ENCODE data around the gene ATMIN. TPM values are rescaled to one million over a fixed set of nuclear protein-coding genes. Genes with fewer than 3 reads are reported as not detected.

Gene ATMIN
- polyA plus RNA-seq, 1 of the 3 experiments (the other 2 are of a cell fraction): 15.3 TPM

GRCh38 chr16:80991792-80992430 is 43.7 kb upstream of the ATMIN start:
- TF ChIP-seq MXI1 (IDR thresholded peaks at IDR 0.05; ENCODE audit: low read depth, low read length) (no peak), YY1 (IDR thresholded peaks at IDR 0.05; ENCODE audit: low read depth) (no peak), CHD2 (IDR thresholded peaks at IDR 0.05; ENCODE audit: low read length, partially characterized antibody) (no peak), FOXM1 (IDR thresholded peaks at IDR 0.05; ENCODE audit: low read depth) (no peak), RCOR1 (IDR thresholded peaks at IDR 0.05; ENCODE audit: low read length) (no peak), ELF1 (IDR thresholded peaks at IDR 0.05) (no peak), GABPA (IDR thresholded peaks at IDR 0.05; ENCODE audit: low read depth) (no peak), MEF2A (IDR thresholded peaks at IDR 0.05; ENCODE audit: borderline replicate concordance, low read depth) (no peak), SMC3 (IDR thresholded peaks at IDR 0.05; ENCODE audit: low read depth, low read length) (no peak)
- TF ChIP-seq, protein P1, sequence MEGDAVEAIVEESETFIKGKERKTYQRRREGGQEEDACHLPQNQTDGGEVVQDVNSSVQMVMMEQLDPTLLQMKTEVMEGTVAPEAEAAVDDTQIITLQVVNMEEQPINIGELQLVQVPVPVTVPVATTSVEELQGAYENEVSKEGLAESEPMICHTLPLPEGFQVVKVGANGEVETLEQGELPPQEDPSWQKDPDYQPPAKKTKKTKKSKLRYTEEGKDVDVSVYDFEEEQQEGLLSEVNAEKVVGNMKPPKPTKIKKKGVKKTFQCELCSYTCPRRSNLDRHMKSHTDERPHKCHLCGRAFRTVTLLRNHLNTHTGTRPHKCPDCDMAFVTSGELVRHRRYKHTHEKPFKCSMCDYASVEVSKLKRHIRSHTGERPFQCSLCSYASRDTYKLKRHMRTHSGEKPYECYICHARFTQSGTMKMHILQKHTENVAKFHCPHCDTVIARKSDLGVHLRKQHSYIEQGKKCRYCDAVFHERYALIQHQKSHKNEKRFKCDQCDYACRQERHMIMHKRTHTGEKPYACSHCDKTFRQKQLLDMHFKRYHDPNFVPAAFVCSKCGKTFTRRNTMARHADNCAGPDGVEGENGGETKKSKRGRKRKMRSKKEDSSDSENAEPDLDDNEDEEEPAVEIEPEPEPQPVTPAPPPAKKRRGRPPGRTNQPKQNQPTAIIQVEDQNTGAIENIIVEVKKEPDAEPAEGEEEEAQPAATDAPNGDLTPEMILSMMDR (IDR thresholded peaks at IDR 0.05): no peak
- H3K9me2 ChIP-seq: no peaks in the 10 kb centered on the region
- H3K4me2 ChIP-seq: 0 out of 2 replicates have a peak overlapping the region, but pooled peaks have one; percentile 74
- no peaks in the 10 kb centered on the region for H3K27me3 ChIP-seq (ENCODE audit: insufficient read depth)
- no peak overlapping the region for H3K9ac ChIP-seq
- POLR2A ChIA-PET: no interaction called here
- CTCF ChIA-PET: interaction anchor here (3.4 kb wide), 1 partner anchor 12 kb away, joined by 46 read pairs; no protein-coding TSS in a partner anchor
- H3K4me3 ChIP-seq (ENCODE audit: low read depth in 2 of 2, low read length in 1 of 2): no peak overlapping the region
- H3K27ac ChIP-seq (ENCODE audit: low read depth in 2 of 2, low read length in 1 of 2): peak overlapping the region in 1 of 2 experiments; percentile 84; a peak in 2 of 4 replicates
- no peaks in the 10 kb centered on the region for H4K20me1 ChIP-seq (ENCODE audit: insufficient read depth)
- peaks cover 27% of the 10 kb centered on the region for H3F3A ChIP-seq (replicated peaks; ENCODE audit: insufficient read depth)
- H3K79me2 ChIP-seq (ENCODE audit: insufficient read depth): peaks cover 91% of the 10 kb centered on the region
- WGBS (ENCODE audit: low lambda C conversion rate): 64% methylated on average over 6 of the region's 6 CpGs
- no peak overlapping the region for H2AFZ ChIP-seq (ENCODE audit: low read depth)
- DNase-seq: no peak
- no peaks in the 10 kb centered on the region for H3K9me3 ChIP-seq
- peaks cover 0 to 13% of the 10 kb centered on the region in 2 experiments; a peak in 3 of 4 replicates for H3K4me1 ChIP-seq (ENCODE audit: control insufficient read depth in 1 of 2, insufficient read depth in 2 of 2, low read depth in 1 of 2, low read length in 1 of 2)
- peaks cover 0 to 5% of the 10 kb centered on the region in 2 experiments for H3K36me3 ChIP-seq (replicated peaks in 1 of 2; ENCODE audit: control insufficient read depth in 1 of 2, insufficient read depth in 2 of 2, low read length in 1 of 2)

DNA sequence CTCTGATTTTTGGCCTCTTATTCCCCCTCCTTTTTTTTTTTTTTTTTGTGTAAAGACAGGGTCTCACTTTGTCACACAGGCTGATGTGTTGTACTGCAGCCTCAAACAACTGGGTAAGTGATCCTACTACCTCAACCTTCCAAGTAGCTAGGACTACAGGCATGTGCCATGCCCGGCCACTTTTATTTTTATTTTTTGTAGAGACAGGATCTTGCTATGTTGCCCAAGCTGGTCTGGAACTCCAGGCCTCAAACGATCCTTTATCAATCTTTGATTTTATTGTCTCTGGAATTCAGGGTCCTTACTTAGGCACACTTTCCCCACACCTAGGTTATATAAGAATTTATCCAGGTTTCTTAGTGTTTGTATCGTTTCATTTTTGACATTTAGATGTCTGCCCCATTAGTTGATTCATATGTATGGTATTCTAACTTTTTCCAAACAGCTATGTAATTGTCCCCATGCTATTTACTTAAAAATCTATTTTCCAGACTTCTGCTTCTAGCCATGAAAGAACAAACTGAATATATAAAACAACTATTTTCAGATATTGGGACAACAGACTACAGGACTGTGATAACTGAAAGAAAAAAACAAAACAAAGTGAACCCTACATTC is 42.9 kb upstream of the ATMIN start:
- peaks cover 0 to 17% of the 10 kb centered on the region in 2 experiments; a peak in 3 of 4 replicates for H3K4me1 ChIP-seq (ENCODE audit: control insufficient read depth in 1 of 2, insufficient read depth in 2 of 2, low read depth in 1 of 2, low read length in 1 of 2)
- peak overlapping the region; percentile 74 for H3K4me2 ChIP-seq
- ChIA-PET CTCF (interaction anchor here (1.1 to 3.4 kb wide), 2 partner anchors 11 to 43 kb away, joined by 4 to 46 read pairs; partner anchors contain the start of gene ATMIN), POLR2A (no interaction called here)
- peaks cover 27% of the 10 kb centered on the region for H3F3A ChIP-seq (replicated peaks; ENCODE audit: insufficient read depth)
- no peak overlapping the region for H2AFZ ChIP-seq (ENCODE audit: low read depth)
- H3K27ac ChIP-seq (ENCODE audit: low read depth in 2 of 2, low read length in 1 of 2): peak overlapping the region; percentile 60 to 84; a peak in 3 of 4 replicates
- peaks cover 94% of the 10 kb centered on the region for H3K79me2 ChIP-seq (ENCODE audit: insufficient read depth)
- H3K9ac ChIP-seq: peak overlapping the region; percentile 64; the same call in 1 of the 2 replicates
- peaks cover 0 to 5% of the 10 kb centered on the region in 2 experiments for H3K36me3 ChIP-seq (replicated peaks in 1 of 2; ENCODE audit: control insufficient read depth in 1 of 2, insufficient read depth in 2 of 2, low read length in 1 of 2)
- DNase-seq: no peak
- no peaks in the 10 kb centered on the region for H3K27me3 ChIP-seq (ENCODE audit: insufficient read depth)
- no peaks in the 10 kb centered on the region for H3K9me2 ChIP-seq
- no peak for TF ChIP-seq MXI1 (IDR thresholded peaks at IDR 0.05; ENCODE audit: low read depth, low read length)
- no peak for TF ChIP-seq FOXM1 (IDR thresholded peaks at IDR 0.05; ENCODE audit: low read depth)
- no peak for TF ChIP-seq IRF3 (IDR thresholded peaks at IDR 0.05; ENCODE audit: low read depth, low read length)
- no peak for TF ChIP-seq TAF1 (IDR thresholded peaks at IDR 0.05; ENCODE audit: borderline replicate concordance, low read depth, low read length)
- TF ChIP-seq, protein P2, sequence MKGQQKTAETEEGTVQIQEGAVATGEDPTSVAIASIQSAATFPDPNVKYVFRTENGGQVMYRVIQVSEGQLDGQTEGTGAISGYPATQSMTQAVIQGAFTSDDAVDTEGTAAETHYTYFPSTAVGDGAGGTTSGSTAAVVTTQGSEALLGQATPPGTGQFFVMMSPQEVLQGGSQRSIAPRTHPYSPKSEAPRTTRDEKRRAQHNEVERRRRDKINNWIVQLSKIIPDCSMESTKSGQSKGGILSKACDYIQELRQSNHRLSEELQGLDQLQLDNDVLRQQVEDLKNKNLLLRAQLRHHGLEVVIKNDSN (IDR thresholded peaks at IDR 0.05; ENCODE audit: borderline replicate concordance, low read depth): no peak
- TF ChIP-seq POLR2AphosphoS5 (IDR thresholded peaks at IDR 0.05; ENCODE audit: low read depth, low read length): no peak
- no peak for TF ChIP-seq MEF2A (IDR thresholded peaks at IDR 0.05; ENCODE audit: borderline replicate concordance, low read depth)
- TF ChIP-seq TCF12 (IDR thresholded peaks at IDR 0.05): no peak
- no peak for TF ChIP-seq TEAD4 (IDR thresholded peaks at IDR 0.05; ENCODE audit: borderline replicate concordance, insufficient read depth)
- no peak for TF ChIP-seq EZH2phosphoT487 (IDR thresholded peaks at IDR 0.05; ENCODE audit: borderline replicate concordance, low read depth)
- no peak for TF ChIP-seq RCOR1 (IDR thresholded peaks at IDR 0.05; ENCODE audit: low read length)
- TF ChIP-seq USF2 (IDR thresholded peaks at IDR 0.05; ENCODE audit: borderline replicate concordance, low read depth, low read length): no peak
- no peak for TF ChIP-seq FOSL2 (IDR thresholded peaks at IDR 0.05; ENCODE audit: borderline replicate concordance, low read depth)
- no peak for TF ChIP-seq CHD2 (IDR thresholded peaks at IDR 0.05; ENCODE audit: low read length, partially characterized antibody)
- TF ChIP-seq RFX5 (IDR thresholded peaks at IDR 0.05; ENCODE audit: low read length): no peak
- TF ChIP-seq NRF1 (IDR thresholded peaks at IDR 0.05; ENCODE audit: low read depth, low read length): no peak
- no peak for TF ChIP-seq YY1 (IDR thresholded peaks at IDR 0.05; ENCODE audit: low read depth)
- 35% methylated on average over 3 of the region's 3 CpGs for WGBS (ENCODE audit: low lambda C conversion rate)
- no peaks in the 10 kb centered on the region for H4K20me1 ChIP-seq (ENCODE audit: insufficient read depth)
- no peaks in the 10 kb centered on the region for H3K9me3 ChIP-seq
- H3K4me3 ChIP-seq (ENCODE audit: low read depth in 2 of 2, low read length in 1 of 2): peak overlapping the region; percentile 26 to 45; a peak in 3 of 4 replicates

All from SK-N-SH (cell line).